GM12878 (cell line): ENCODE measurements around the gene TOMM22. TPM values are rescaled to one million over a fixed set of nuclear protein-coding genes. Genes with fewer than 3 reads are reported as not detected.

Experiments
- CBX5 ChIP-seq: sonication (generic); IDR thresholded peaks from 2 replicates; pipeline ENCODE4 v1.6.1; 2016; ENCODE audit warnings: low read depth, moderate library complexity, mild to moderate bottlenecking, inconsistent platforms
- CHD4 ChIP-seq: fragments of 200-600 bp; sonication (generic); IDR thresholded peaks from 2 replicates; pipeline ENCODE4 v1.6.1; 2016; ENCODE audit warnings: mild to moderate bottlenecking
- CREB1 ChIP-seq: IDR thresholded peaks from 2 replicates; pipeline ENCODE4 v1.6.1; 2012; ENCODE audit warnings: low read depth, mild to moderate bottlenecking, inconsistent platforms
- IKZF1 ChIP-seq: fragments of 450-650 bp; conservative IDR thresholded peaks from 2 replicates; pipeline ENCODE4 v1.6.1; 2017; ENCODE audit warnings: antibody characterized with exemption, mild to moderate bottlenecking
- NFIC ChIP-seq: IDR thresholded peaks from 2 replicates; pipeline ENCODE4 v1.6.1; 2012; ENCODE audit warnings: low read depth, mild to moderate bottlenecking, inconsistent platforms, low read length, moderate library complexity
- RUNX3 ChIP-seq: IDR thresholded peaks from 2 replicates; pipeline ENCODE4 v1.6.1; 2012; ENCODE audit warnings: low read length, inconsistent platforms
- SREBF2 ChIP-seq: IDR thresholded peaks from 2 replicates; pipeline ENCODE4 v1.6.1; 2012; ENCODE audit warnings: mild to moderate bottlenecking, low read length
- TCF12 ChIP-seq: IDR thresholded peaks from 2 replicates; pipeline ENCODE4 v1.6.1; 2011; ENCODE audit warnings: low read depth, mild to moderate bottlenecking, low read length
- ZNF24 ChIP-seq: fragments of 450-650 bp; IDR thresholded peaks from 2 replicates; pipeline ENCODE4 v1.6.1; 2017; ENCODE audit warnings: antibody characterized with exemption, mild to moderate bottlenecking
- ZZZ3 ChIP-seq: IDR thresholded peaks from 2 replicates; pipeline ENCODE4 v1.6.1; 2011; ENCODE audit warnings: low read depth; ENCODE audit not compliant: control insufficient read depth, insufficient read length
- polyA plus RNA-seq, 11 experiments: library from polyadenylated mRNA; depleted of rRNA in 4 of 11; unstranded in 6 of 11; stranded (reverse) in 5 of 11; fragments of >200 nt; fragmentation: Nextera tagmentation in 4 of 11; fragmentation: Illumina TruSeq in 1 of 11; extraction: Ambion mirVana in 4 of 11; extraction: Trizol in 1 of 11; gene quantifications; 1 replicate in 1 of 11; 2 replicates in 10 of 11; pipeline versions ENCODE4 v1.2.1 to v1.2.3, GENCODE V29; 2011 to 2016; ENCODE audit warnings: inconsistent platforms in 2 of 11, missing spikeins in 2 of 11, low read depth in 1 of 11
- total RNA-seq, 4 experiments: library from RNA; depleted of rRNA in 3 of 4; stranded (reverse); fragments of >200 nt in 3 of 4; fragmentation: Illumina TruSeq in 1 of 4; extraction: Trizol in 1 of 4; gene quantifications; 2 replicates each; pipeline versions ENCODE4 v1.2.1 to v1.2.3, GENCODE V29; 2013 to 2021
- TF ChIP-seq, protein P1 (sequence below): fragments of 450-650 bp; IDR thresholded peaks from 2 replicates; pipeline ENCODE4 v1.6.1; 2017; ENCODE audit warnings: mild to moderate bottlenecking, low read depth, inconsistent platforms; ENCODE audit not compliant: poor library complexity, severe bottlenecking
- TF ChIP-seq, protein P2 (sequence below): fragments of 450-650 bp; IDR thresholded peaks from 2 replicates; pipeline ENCODE4 v1.6.1; 2017; ENCODE audit warnings: mild to moderate bottlenecking, moderate library complexity
- TF ChIP-seq, protein P3 (sequence below): IDR thresholded peaks from 2 replicates; pipeline ENCODE4 v1.6.1; 2011; ENCODE audit warnings: borderline replicate concordance, low read depth, mild to moderate bottlenecking, moderate library complexity, mixed read lengths, low read length; ENCODE audit not compliant: insufficient read depth; ENCODE audit errors: extremely low read length
- TF ChIP-seq, protein P4 (sequence below): IDR thresholded peaks from 2 replicates; pipeline ENCODE4 v1.6.1; 2011; ENCODE audit warnings: mild to moderate bottlenecking, low read depth, low read length, moderate library complexity; ENCODE audit not compliant: insufficient replicate concordance
- TF ChIP-seq, protein P5 (sequence below): fragments of 150-350 bp; IDR thresholded peaks from 2 replicates; pipeline ENCODE4 v1.6.1; 2016; ENCODE audit warnings: low read depth, low read length

Gene TOMM22
- total and polyA plus RNA-seq, 10 of the 15 experiments (the other 5 are each of a cell fraction or from before 2014, with no cell fraction given): 37.6 to 197 (median 94.9) TPM

DNA sequence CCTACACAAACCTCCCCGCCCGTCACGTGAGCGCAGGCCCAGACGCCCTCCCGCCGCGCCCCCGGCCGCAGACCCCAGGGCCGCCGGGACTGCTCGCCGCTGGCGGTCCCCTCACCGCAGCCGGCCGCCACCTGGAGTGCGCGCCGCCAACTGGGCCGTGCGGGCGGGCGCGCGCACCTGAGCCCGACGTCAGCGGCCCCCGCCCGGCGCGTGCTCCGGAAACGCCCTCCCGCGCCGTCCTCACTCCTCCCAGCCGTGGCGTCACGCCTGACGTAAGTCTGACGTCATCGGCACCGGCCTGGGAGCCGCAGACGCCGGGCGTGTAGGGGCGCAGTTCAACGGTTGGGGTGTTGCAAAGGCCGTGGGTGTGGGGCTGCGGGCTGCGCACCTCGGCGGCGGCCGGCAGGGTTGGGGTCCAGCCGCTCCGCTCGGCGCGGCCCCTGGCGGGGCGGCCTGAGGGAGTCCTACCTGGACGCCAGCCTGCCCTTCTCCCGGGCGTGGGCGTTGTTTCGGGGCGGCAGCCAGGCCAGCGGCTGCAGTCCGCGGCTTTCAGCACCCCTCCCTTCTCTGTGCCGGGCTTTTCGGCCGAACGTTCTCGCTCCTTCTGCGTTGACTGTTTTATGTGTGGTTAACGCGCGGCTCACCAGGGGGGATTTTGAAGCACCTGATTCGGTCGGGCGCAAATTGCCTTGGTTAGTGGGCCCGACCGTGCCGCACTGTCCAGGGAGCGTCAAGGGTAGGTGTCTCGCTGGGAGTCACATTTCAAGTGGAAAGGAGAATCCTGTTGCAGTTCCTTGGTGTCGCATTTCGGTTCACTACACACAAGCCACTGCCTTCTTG is 19.3 kb downstream of the TOMM22 start, which contains the start of gene JOSD1 (continued):
- TF ChIP-seq SREBF2: no peak
- peak; percentile 99 for TF ChIP-seq CREB1
- TF ChIP-seq, protein P1, sequence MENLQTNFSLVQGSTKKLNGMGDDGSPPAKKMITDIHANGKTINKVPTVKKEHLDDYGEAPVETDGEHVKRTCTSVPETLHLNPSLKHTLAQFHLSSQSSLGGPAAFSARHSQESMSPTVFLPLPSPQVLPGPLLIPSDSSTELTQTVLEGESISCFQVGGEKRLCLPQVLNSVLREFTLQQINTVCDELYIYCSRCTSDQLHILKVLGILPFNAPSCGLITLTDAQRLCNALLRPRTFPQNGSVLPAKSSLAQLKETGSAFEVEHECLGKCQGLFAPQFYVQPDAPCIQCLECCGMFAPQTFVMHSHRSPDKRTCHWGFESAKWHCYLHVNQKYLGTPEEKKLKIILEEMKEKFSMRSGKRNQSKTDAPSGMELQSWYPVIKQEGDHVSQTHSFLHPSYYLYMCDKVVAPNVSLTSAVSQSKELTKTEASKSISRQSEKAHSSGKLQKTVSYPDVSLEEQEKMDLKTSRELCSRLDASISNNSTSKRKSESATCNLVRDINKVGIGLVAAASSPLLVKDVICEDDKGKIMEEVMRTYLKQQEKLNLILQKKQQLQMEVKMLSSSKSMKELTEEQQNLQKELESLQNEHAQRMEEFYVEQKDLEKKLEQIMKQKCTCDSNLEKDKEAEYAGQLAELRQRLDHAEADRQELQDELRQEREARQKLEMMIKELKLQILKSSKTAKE: no peak
- TF ChIP-seq, protein P2, sequence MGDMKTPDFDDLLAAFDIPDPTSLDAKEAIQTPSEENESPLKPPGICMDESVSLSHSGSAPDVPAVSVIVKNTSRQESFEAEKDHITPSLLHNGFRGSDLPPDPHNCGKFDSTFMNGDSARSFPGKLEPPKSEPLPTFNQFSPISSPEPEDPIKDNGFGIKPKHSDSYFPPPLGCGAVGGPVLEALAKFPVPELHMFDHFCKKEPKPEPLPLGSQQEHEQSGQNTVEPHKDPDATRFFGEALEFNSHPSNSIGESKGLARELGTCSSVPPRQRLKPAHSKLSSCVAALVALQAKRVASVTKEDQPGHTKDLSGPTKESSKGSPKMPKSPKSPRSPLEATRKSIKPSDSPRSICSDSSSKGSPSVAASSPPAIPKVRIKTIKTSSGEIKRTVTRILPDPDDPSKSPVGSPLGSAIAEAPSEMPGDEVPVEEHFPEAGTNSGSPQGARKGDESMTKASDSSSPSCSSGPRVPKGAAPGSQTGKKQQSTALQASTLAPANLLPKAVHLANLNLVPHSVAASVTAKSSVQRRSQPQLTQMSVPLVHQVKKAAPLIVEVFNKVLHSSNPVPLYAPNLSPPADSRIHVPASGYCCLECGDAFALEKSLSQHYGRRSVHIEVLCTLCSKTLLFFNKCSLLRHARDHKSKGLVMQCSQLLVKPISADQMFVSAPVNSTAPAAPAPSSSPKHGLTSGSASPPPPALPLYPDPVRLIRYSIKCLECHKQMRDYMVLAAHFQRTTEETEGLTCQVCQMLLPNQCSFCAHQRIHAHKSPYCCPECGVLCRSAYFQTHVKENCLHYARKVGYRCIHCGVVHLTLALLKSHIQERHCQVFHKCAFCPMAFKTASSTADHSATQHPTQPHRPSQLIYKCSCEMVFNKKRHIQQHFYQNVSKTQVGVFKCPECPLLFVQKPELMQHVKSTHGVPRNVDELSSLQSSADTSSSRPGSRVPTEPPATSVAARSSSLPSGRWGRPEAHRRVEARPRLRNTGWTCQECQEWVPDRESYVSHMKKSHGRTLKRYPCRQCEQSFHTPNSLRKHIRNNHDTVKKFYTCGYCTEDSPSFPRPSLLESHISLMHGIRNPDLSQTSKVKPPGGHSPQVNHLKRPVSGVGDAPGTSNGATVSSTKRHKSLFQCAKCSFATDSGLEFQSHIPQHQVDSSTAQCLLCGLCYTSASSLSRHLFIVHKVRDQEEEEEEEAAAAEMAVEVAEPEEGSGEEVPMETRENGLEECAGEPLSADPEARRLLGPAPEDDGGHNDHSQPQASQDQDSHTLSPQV: peak; percentile 94
- TF ChIP-seq, protein P3, sequence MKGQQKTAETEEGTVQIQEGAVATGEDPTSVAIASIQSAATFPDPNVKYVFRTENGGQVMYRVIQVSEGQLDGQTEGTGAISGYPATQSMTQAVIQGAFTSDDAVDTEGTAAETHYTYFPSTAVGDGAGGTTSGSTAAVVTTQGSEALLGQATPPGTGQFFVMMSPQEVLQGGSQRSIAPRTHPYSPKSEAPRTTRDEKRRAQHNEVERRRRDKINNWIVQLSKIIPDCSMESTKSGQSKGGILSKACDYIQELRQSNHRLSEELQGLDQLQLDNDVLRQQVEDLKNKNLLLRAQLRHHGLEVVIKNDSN: peak; percentile 35
- peak; percentile 88 for TF ChIP-seq RUNX3
- TF ChIP-seq, protein P4, sequence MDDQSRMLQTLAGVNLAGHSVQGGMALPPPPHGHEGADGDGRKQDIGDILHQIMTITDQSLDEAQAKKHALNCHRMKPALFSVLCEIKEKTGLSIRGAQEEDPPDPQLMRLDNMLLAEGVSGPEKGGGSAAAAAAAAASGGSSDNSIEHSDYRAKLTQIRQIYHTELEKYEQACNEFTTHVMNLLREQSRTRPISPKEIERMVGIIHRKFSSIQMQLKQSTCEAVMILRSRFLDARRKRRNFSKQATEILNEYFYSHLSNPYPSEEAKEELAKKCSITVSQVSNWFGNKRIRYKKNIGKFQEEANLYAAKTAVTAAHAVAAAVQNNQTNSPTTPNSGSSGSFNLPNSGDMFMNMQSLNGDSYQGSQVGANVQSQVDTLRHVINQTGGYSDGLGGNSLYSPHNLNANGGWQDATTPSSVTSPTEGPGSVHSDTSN: no peak
- no peak for TF ChIP-seq ZZZ3
- no peak for TF ChIP-seq NFIC
- TF ChIP-seq IKZF1: peak; percentile 95
- TF ChIP-seq, protein P5, sequence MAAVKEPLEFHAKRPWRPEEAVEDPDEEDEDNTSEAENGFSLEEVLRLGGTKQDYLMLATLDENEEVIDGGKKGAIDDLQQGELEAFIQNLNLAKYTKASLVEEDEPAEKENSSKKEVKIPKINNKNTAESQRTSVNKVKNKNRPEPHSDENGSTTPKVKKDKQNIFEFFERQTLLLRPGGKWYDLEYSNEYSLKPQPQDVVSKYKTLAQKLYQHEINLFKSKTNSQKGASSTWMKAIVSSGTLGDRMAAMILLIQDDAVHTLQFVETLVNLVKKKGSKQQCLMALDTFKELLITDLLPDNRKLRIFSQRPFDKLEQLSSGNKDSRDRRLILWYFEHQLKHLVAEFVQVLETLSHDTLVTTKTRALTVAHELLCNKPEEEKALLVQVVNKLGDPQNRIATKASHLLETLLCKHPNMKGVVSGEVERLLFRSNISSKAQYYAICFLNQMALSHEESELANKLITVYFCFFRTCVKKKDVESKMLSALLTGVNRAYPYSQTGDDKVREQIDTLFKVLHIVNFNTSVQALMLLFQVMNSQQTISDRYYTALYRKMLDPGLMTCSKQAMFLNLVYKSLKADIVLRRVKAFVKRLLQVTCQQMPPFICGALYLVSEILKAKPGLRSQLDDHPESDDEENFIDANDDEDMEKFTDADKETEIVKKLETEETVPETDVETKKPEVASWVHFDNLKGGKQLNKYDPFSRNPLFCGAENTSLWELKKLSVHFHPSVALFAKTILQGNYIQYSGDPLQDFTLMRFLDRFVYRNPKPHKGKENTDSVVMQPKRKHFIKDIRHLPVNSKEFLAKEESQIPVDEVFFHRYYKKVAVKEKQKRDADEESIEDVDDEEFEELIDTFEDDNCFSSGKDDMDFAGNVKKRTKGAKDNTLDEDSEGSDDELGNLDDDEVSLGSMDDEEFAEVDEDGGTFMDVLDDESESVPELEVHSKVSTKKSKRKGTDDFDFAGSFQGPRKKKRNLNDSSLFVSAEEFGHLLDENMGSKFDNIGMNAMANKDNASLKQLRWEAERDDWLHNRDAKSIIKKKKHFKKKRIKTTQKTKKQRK: no peak
- TF ChIP-seq TCF12: peak; percentile 55; the same call in 1 of the 2 replicates
- TF ChIP-seq CBX5: no peak
- peak; percentile 50; the same call in 1 of the 2 replicates for TF ChIP-seq ZNF24
- no peak for TF ChIP-seq CHD4
